ENCODE data around the gene TOX4. TPM values are rescaled to one million over a fixed set of nuclear protein-coding genes. Genes with fewer than 3 reads are reported as not detected.
"Not testable (repeated sequence)": the region's sequence is repeated elsewhere in the genome, so short reads cannot be mapped to it uniquely, and the experiment has no call there.

The TOX4 gene
- total RNA-seq (2014; rRNA removed; shearing (Covaris generic)), result 14.6 and 30.5 TPM in 2 replicates

DNA sequence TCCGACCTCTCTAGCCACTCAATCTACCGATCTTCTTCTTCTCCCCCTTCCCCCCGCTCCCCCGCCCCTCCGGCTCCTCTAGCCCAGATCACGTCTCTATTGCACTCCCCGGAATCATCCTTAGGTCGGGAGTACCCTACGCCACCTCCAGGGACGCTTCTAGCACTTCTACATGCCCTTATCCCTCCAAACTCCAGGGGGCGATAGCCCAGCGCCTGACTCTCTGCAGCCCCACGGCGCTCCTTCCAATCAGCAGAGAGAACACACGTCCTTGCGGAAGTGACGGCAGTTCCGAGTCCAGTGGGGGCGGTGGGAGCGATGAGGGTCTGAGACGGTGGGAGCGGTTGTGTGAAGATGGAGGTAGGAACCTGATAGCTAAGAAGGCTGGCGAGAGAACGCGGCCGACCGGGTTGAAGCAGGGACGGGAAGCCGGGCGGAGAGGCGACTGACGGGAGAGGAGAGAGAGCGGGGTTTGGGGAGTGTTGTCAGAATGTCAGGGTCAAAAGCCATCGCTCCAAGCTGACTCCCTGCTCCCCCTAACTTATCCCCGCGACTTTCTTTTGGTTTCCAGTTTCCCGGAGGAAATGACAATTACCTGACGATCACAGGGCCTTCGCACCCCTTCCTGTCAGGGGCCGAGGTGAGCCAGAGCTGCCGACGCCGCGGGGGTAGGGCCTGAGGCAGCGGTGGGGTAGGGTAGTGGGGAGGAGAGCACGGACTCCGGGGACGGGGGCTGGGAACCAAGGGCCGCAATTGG, at the start of gene TOX4, which contains the start of gene RAB2B:
Gene TOX4, plus strand, starts transcription at position 271 of the 757 bp plus-strand sequence. Its CDS starts 84 bp downstream, at position 355.
Gene RAB2B, minus strand, starts transcription at position 35 of the 757 bp plus-strand sequence. CDS start 87 bp downstream, outside the sequence.
- DNase-seq (ENCODE audit: low spot score), result peak; percentile 94

DNA sequence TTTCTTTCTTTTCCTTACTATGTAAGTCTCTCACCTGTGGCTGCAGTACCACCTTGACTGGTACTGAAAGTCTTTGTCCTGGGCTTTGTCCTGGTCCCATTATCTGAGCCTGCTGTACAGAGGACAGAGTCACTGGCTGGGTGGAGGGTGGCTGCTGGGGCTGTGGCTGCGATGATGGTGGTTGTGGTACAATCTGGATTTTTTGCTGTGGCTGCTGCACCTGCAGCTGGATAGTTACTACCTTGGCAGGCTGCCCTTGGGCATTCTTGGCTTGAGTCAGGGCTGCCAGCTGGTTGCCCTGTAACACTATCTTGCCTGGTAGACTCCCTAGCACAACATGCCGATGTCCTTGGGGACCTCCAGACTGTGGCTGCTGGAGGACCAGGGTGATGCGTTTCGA, 48.1 kb upstream of the TOX4 start:
- peak; percentile 25 for DNase-seq (ENCODE audit: low spot score)

DNA sequence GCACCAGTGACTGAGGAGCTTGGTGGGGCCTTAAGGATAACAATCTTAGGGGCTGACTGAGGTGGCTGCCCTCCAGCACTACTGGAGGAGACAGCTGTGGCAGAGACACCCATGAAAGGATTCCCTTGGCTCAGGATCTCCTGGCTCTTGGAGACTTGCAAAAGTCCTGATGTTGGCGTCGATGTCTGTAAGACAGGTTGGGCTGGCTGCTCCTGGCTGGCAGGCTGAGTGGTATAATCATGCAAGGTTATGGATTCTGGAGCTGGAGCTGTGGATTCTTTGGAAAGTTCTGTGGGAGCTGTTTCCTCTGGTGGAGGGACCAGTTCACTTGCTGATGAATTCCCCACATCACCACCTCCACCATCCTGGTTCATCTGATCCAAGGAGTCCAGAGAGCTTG, 45.9 kb upstream of the TOX4 start:
- DNase-seq (ENCODE audit: low spot score), result no peak

DNA sequence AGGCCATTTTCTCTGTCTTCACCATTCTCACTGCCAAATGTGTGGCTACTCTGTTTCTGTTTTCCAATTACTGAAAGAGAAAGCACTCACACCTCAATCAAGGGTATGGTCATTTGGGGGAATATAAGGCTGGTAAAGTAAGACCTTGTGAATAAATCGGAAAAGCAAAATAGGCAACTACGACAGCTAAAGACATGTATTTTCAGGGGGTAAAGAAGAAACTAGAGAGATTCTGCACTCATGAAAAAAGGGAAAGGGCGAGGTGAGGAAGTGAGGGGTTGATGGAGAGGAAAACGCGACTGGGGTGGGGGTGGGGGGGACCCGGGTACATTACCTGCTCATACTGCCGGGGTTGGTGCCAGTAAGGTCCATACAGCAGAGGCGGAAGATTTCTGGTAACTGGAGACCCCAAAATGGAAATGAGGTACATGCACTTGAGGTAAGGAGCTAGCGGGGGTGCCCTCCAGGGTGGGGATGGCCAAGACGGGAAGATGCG, 40.4 kb upstream of the TOX4 start:
- DNase-seq (ENCODE audit: low spot score), result no peak

DNA sequence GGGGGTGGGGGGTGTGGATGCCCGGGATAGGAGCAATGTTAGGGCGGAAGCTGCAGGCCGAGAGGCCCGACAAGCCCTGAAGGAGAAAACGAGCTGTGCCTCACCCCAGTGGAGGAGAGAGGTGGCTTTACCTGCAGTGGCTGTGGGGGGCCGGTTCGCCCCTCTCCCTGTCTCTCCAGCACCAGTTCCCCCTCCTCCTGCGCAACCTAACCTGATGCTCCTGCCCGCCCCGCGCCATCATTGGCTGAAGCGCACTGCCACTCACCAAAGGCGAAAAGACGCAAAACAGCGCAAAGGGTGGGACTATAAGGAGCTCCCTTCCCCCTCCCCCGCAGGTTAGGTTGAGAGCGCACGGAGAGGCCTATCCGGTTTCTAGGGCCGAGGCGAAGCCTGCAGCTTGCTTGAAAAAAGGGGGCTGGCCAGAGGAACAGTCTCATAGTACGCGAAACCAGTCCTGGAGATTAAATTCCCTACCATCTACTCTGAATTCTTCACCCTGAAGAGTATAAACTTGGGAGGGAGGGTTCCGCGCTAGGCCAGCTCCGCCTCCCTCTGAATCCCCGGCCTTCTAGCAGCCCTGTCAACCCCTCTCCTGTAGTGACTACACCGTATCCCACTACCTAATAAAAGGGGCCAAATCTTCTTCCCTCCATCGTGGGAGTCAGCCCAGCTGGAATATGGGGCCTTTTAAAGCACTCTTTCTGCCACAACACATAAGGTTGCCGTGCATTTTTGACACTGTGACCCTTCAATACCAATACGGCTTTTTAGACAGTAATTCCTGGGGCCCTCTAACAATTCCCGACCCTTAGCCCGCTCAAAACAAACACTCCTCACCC, 39.7 kb upstream of the TOX4 start:
- peak; percentile 93 for DNase-seq (ENCODE audit: low spot score)

DNA sequence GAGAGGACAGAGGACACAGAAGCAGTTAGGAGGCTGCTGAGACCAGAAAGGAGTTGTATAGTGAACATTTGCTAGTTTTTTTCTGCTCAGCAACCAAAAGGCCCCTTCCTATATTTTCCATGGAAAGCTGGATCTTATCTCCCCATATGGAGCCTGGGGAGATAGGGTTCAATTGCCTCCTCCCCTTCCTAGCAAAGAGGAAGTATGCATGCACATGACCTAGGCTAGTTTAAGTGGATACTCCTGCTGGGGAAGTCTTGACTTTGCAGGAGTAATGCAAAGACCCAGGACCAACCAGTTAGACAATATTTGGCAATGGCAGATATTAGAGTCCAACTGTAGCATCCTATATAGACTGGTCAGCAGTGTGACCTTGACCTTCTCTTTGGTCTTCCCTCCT, 36.1 kb upstream of the TOX4 start:
- no peak for DNase-seq (ENCODE audit: low spot score)

DNA sequence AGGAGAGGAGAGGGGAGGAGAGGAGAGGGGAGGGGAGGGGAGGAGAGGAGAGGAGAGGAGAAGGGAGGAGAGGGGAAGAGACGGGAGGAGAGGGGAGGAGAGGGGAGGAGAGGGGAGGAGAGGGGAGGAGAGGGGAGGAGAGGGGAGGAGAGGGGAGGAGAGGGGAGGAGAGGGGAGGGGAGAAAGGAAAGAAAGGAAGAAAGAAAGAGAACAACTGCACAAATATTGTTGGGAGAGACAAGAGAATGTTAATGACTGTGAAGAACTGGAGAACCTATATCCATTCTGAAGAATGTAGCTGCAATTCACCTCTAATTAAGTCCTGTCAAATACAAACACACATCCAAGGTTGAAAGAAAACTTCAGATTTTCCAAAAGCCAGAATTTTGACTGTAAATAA, 34.3 kb upstream of the TOX4 start:
- DNase-seq (ENCODE audit: low spot score), result not testable (repeated sequence)

DNA sequence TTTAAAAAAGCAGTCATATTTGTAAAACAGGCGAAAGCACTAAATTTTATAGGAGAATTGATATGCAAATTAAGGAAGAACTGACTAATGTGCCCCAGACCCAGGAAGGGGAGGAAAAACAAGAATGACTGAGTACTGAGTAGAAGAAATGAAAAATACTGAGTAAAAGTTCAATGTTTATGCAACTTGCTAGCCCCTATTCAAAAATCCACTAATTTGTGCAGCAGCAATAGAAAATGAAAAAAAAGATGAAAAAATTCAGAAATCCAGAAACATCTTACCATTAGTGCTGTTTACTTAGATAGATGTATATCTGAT, 27.1 kb upstream of the TOX4 start:
- DNase-seq (ENCODE audit: low spot score), result no peak

DNA sequence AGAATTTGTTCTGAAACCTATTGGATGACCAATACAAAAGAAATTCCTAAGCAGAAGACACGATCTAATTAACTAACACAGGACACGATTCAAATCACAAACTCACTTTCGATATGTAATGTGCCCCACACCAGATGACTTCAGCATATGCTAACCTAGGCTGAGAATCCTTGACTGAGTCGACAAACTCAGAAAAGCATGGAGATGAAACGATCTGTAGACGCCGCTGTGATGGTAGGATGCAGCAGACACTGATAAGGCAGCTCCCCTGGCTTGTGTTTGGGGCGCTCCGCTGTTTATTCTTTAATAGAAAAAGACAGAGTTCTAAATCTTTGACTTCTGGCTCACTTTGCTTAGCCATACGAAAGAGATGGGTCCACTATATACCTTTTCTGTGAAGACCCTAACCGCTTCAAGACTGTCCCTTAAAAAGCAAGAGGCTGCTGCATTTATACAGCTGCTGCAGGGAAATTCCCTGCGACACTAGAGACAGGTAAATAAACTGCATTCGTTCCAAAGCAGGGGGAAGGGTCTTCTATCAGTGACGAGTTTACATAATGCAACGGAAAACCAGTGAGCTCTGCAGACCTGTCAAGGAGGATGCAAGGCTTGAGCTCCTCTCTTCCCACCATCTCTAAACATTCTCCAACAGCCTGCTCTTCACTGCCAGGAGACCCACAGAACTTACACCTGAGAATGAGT, 22.0 kb upstream of the TOX4 start:
- no peak for DNase-seq (ENCODE audit: low spot score)

DNA sequence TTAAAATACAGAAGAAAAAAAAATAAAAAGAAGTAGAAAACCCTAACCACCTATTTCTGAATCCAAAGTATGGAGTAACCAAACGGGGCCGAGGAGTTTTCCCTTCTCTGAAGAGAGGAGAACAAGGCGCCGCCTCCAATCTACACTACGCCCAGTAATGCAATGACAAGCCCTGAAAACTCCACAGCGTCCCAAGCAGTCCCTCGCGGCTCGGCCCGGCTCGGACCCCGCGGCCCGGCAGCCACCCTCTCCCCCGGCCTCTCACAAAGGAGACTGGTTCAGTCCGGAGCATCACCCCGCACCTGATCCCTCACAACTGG, 21.4 kb upstream of the TOX4 start:
- DNase-seq (ENCODE audit: low spot score), result no peak

DNA sequence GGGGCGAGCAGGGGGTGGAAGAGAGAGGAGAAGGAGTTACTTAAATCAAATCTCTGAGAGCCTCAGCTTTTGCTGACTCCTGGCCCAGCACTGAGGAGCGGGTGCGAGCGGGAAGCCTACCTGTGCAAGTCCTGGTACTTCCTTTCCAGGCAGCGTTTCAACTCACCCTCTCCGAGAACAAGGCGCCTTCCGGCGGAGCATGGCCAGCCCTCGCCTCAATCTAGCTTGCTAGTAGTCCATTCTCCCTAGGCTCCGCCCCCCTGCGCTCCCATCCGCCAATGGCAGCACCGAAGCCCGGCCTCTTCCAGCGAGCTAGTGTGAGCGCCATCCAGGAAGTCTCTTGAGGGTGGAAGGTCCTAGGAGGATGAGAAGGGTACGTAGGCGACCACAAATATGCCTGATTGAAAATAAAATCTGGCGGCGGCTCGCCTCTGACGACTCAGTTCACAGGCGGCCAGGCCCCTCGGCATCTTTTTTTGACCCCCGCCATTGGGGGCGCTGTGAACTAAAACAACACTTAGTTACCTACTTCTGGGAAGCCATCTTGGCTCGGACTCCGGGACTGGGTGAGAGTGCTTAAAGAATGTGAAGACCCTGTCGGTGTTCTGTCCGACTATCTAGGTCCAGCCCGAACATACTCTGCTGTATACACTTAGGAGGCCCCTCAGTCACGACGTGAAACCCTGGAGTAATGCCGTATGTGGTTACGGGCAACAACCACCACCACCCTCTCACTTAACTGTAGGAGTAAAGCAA, 20.9 kb upstream of the TOX4 start, which contains the start of gene CHD8:
Gene CHD8, minus strand, starts transcription at position 212 of the 756 bp plus-strand sequence. CDS start 24,480 bp downstream, outside the sequence.
- DNase-seq (ENCODE audit: low spot score), result peak; percentile 97

DNA sequence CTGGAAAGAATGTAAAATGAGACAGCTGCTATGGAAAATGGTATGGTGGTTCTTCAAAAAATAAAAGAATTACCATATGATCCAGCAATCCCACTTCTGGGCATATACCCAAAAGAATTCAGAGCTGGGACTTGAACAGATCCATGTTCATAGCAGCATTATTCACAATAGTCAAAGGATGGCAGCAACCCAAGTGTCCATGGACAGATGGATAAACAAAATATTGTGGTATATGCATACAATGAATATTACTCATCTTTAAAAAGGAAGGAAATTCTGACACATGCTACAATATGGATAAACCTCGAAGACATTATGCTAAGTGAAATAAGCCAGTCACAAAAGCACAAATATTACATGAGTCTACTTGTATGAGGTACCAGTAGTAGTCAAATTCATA, 9.4 kb upstream of the TOX4 start:
- no peak for DNase-seq (ENCODE audit: low spot score)

DNA sequence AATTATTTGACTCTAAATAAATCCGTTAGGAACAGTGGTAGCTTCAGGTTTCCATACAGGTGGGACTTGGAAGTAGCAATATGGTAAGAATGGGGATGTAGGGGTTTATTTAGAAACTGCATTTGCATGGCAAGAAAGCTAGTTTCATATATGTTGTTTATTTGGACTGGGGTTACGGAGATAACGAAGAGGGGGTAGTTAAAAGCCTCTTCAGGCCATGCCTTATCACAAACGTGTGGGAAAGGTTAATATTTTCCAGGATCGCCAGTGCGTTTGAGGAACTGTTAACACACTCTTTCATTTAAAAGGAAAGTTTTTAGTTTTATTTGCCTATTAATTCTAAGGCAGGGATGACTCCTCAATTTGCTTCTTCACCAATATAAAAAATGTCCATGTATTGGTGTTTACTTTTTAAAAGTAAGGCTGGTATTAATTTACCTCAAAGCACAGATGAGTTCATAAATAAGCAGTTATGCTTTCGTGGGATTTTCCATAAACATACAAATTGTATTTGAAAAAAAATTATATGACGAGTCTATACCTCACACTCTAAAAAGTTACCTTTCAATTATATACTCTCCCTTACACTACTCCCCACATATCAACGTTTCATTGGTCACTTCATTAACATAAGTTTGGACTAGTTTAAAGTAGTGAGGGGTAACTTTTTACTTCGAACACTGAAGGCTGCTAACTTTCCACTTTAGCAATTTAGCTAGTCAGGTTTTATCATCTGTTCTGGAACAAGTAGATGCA, 1.1 kb upstream of the TOX4 start:
- DNase-seq (ENCODE audit: low spot score), result no peak

DNA sequence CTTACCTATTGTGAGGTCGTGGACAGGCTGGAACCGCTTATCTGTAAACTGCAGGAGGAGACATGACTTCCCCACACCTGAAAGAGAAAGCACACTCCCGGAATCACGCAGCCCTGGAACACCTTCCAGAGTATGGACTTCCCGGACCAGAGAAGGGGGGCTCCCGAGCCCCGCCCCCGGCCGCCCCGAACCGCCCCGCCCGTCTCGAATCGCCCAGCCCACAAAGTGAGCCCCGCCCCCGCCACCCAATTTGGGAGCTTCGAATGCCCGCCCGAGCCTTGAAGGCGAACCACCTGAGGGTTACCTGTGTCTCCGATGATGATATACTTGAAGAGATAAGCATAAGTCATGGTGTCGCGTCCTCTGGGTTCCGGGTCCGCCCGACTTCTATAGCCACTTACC, 471 bp upstream of the TOX4 start:
- DNase-seq (ENCODE audit: low spot score), result no peak

DNA sequence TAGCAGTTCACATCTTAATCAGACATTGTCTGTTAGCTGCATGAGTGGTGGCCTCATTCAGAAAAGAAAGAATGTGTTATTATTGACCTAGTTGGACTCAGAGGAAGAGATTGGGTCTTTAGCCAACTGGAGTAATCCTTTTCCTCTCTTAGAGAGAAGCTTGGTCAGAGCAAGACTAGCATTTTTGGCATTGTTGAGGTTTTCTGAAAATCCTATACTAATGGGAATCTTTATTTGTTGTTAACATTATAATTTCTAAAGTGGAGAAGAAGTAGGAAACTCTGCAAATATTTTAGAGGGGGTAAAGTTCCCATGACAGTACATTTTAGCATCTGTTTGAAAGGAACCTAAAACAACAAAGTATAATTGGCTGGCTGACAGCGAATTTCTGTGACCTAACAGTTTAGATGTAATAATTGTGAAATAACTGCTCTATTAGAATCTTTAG, 9.7 kb downstream of the TOX4 start:
- DNase-seq (ENCODE audit: low spot score), result no peak

DNA sequence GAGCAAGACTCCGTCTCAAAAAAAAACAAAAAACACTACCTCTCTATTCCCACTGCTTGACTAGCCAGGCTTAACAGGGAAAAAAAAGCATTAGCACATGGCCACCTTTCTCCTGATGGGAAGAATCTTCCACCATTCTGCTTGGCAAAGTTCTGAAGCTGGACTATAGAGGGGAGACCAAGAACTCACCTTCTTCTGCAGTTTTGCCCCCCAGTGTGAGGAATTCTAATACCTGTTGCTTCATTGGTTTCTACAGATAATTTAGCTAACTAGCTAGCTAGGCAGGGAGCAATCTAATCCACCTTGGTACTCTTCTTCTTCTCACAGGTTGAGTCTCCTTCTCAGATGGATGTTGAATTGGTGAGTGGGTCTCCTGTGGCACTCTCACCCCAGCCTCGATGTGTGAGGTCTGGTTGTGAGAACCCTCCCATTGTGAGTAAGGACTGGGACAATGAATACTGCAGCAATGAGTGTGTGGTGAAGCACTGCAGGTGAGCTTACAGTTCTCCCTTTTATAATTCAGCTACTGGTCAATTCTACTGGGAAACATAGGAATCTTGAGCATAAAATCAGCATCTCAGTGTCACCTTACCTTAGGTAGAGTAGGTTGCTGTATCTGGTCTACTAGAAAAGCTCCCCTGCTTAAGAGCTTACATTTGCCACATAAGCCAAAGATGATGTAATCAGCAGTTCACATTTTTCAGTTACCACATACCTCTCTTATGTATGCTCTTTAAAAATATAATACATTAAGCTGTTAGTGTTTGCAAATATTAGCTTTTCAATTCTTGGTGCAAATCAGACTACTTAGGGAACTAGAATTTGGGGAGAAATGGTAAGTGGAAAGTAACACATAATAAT, 18.1 kb downstream of the TOX4 start:
- no peak for DNase-seq (ENCODE audit: low spot score)

DNA sequence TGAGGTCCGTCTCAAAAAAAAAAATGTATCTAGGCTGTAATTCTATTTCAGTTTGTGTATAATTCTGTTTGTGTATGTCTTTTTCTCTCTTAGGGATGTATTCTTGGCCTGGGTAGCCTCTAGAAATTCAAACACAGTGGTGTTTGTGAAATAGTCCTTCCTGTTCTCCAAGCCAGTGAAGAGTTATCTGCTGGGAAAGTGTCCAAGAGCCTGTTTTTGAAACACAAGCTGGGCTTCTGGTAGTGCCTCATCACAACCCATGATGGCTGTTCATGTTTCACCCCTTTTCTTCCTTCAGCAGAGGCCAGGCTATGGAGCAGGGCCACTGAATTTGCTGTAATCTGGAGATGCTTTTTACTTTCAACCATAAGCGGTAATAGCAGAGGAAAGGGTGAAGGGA, 19.5 kb downstream of the TOX4 start:
- no peak for DNase-seq (ENCODE audit: low spot score)

DNA sequence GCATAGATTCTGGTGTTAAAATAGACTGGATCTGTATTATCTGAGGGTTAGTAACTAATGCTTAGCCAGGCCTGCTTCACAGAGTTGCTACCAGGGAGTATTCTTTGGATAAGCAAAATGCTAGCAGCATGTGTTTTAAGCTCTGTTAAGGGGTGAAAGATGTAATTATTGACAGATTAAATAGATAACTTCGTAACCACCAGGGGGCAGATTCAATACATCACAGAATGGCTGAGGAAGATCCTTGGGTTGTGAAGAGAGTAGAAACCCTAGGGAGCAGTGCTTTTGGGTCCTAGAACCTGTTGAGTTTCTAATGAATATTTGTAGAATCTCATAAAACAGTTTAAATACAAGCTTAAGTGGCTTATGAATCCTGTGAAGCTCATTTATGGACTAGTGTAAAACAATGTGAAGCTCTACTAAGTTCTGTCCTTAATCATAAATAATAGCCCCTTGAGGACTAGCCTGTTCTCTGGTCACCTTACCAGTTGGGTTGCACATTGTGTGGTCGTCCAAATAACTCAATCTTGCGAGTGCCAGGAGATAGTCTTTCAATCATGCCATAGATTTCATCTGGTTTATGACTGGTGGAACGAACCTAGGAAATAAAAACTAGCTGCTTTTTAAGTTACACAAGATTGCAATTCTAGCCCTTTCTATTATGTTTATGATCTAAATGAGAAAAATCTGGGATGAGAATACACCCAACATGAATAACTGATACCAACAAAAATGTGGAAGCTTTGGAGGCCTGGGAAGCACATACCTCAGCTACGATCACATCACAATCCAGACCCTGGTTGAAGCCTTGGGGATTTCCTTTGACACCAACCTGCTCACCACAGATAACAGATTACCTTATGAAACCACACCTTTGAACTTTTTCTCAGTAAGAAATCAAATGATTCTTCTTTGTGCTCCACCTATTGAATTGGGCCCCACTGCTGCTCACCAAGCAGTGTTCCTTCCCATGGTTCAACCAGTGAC, 21.8 kb downstream of the TOX4 start:
- no peak for DNase-seq (ENCODE audit: low spot score)
